OCI-LY7 (cell line): ENCODE results near the gene LAMC1. TPM values are rescaled to one million over a fixed set of nuclear protein-coding genes. Genes with fewer than 3 reads are reported as not detected.
"Not testable (repeated sequence)": the region's sequence is repeated elsewhere in the genome, so short reads cannot be mapped to it uniquely, and the experiment has no call there.

Experiments
- BruUV-seq: library from RNA; stranded (reverse); fragments of 400-500 nt; replicated peaks from 2 replicates; lab custom pipeline; 2021; lab: Mats Ljungman, UMichigan
- CTCF ChIA-PET: fragments of 300-600 bp; sonication (Branson Sonifier 250); formaldehyde crosslinking; loops from one replicate; lab custom pipeline; 2022; ENCODE audit warnings: antibody characterized with exemption; ENCODE audit not compliant: unreplicated experiment; lab: Charles Lee
- POLR2A ChIA-PET: fragments of 300-600 bp; sonication (Branson Sonifier 250); formaldehyde crosslinking; loops from one replicate; lab custom pipeline; 2022; ENCODE audit warnings: antibody characterized with exemption; lab: Charles Lee
- DNase-seq: peaks from one replicate; pipeline ENCODE4 v3.0.0-alpha.2; 2015; ENCODE audit warnings: low spot score
- H2AFZ ChIP-seq: fragments of 200-600 bp; sonication (generic), shearing (Covaris generic); 2 replicates; pipeline ENCODE4 v1.6.1; 2014; ENCODE audit warnings: mild to moderate bottlenecking, antibody characterized with exemption, low read length, moderate library complexity
- H3K27ac ChIP-seq: fragments of 200-600 bp; sonication (generic); 2 replicates; pipeline ENCODE4 v1.5.1; 2014; ENCODE audit warnings: mixed run types, low read depth, mild to moderate bottlenecking, moderate library complexity, low read length, inconsistent platforms; ENCODE audit not compliant: poor library complexity, severe bottlenecking
- H3K36me3 ChIP-seq: fragments of 200-600 bp; sonication (generic); 2 replicates; pipeline ENCODE4 v1.6.1; 2014; ENCODE audit warnings: mild to moderate bottlenecking, antibody characterized with exemption, low read length, moderate library complexity, mixed read lengths; ENCODE audit not compliant: insufficient read depth
- H3K4me1 ChIP-seq: fragments of 200-600 bp; sonication (generic); 2 replicates; pipeline ENCODE4 v1.5.1; 2014; ENCODE audit warnings: mild to moderate bottlenecking, low read length; ENCODE audit not compliant: insufficient read depth, poor library complexity, severe bottlenecking
- H3K4me2 ChIP-seq: fragments of 200-600 bp; sonication (generic); 2 replicates; pipeline ENCODE4 v1.6.1; 2014; ENCODE audit warnings: mild to moderate bottlenecking, low read length
- H3K4me3 ChIP-seq: fragments of 200-600 bp; sonication (generic); 2 replicates; pipeline ENCODE4 v1.5.1; 2014; ENCODE audit warnings: mild to moderate bottlenecking, low read depth, low read length; ENCODE audit not compliant: poor library complexity, severe bottlenecking
- H3K79me2 ChIP-seq: fragments of 200-600 bp; sonication (generic); 2 replicates; pipeline ENCODE4 v1.6.1; 2016; ENCODE audit warnings: low read depth, mild to moderate bottlenecking, low read length, moderate library complexity, mixed read lengths; ENCODE audit not compliant: insufficient read depth
- H3K9me2 ChIP-seq: fragments of 200-600 bp; sonication (generic); 2 replicates; pipeline ENCODE4 v1.6.1; 2016; ENCODE audit warnings: mild to moderate bottlenecking, low read length, mixed read lengths; ENCODE audit not compliant: insufficient read depth
- H3K9me3 ChIP-seq: fragments of 200-600 bp; sonication (generic); 2 replicates; pipeline ENCODE4 v1.6.1; 2014; ENCODE audit warnings: mild to moderate bottlenecking, mixed run types, low read length, mixed read lengths
- H4K20me1 ChIP-seq: fragments of 200-600 bp; sonication (generic); 2 replicates; pipeline ENCODE4 v1.6.1; 2014; ENCODE audit warnings: mild to moderate bottlenecking, antibody characterized with exemption, low read length, moderate library complexity, mixed read lengths; ENCODE audit not compliant: insufficient read depth
- EZH2phosphoT487 ChIP-seq: fragments of 200-600 bp; sonication (generic); IDR thresholded peaks from 2 replicates; pipeline ENCODE4 v1.6.1; 2018; ENCODE audit warnings: low read depth, borderline replicate concordance, mild to moderate bottlenecking, mixed run types, antibody characterized with exemption, low read length, moderate library complexity, mixed read lengths
- intact Hi-C: fragments of 100-400 bp; cut with micrococcal nuclease; formaldehyde crosslinking; loops from one replicate; pipeline ENCODE4 v1.10.0; 2022; ENCODE audit not compliant: unreplicated experiment
- total RNA-seq, 2 experiments: library from RNA; depleted of rRNA in 1 of 2; stranded (reverse); fragments of >200 nt in 1 of 2; shearing (Covaris generic) in 1 of 2; gene quantifications; 2 replicates each; pipeline ENCODE4 v1.2.3, GENCODE V29; 2014 to 2022
- TF ChIP-seq, protein P1 (sequence below): fragments of 200-600 bp; sonication (generic); conservative IDR thresholded peaks from 2 replicates; pipeline ENCODE4 v1.5.1; 2014; ENCODE audit warnings: mild to moderate bottlenecking, antibody characterized with exemption, low read length, moderate library complexity, mixed read lengths

Gene LAMC1
- total RNA-seq, 2 experiments from 2014 or later = 24.2 to 42.1 TPM

DNA sequence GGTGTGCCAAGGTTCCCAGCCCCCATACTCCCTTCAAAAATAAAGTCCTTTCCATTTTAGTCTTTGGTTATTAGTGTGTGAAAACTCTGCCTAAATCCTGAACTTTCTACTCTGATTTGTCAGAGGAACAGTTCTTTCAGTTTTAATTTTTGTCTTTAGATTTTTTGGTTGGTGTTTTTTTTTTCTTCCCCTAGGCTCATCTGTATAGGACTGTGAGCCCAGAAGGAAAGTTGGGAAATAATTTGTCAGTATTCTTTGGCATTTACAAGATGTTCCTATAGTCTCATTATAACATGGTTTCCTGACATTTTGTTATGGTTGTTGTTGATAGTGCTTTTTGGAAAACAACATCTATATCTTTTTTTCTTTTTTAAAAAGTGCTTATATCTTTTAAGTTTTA is 38.0 kb downstream of the LAMC1 start:
- no peak overlapping the region for H3K4me2 ChIP-seq
- DNase-seq = no peak
- H3K36me3 ChIP-seq = peaks cover 9% of the 10 kb centered on the region; the same call in 1 of the 2 replicates
- intact Hi-C loops = no loop called here
- CTCF ChIA-PET = no interaction called here
- no peaks in the 10 kb centered on the region for H3K9me2 ChIP-seq
- H3K4me1 ChIP-seq = peaks cover 10% of the 10 kb centered on the region
- H2AFZ ChIP-seq = no peak overlapping the region
- no peaks in the 10 kb centered on the region for H3K9me3 ChIP-seq
- H3K27ac ChIP-seq = no peak overlapping the region
- 0 out of 2 replicates have a peak, but pooled peaks cover 4% of the 10 kb centered on the region for H4K20me1 ChIP-seq
- TF ChIP-seq, protein P1, sequence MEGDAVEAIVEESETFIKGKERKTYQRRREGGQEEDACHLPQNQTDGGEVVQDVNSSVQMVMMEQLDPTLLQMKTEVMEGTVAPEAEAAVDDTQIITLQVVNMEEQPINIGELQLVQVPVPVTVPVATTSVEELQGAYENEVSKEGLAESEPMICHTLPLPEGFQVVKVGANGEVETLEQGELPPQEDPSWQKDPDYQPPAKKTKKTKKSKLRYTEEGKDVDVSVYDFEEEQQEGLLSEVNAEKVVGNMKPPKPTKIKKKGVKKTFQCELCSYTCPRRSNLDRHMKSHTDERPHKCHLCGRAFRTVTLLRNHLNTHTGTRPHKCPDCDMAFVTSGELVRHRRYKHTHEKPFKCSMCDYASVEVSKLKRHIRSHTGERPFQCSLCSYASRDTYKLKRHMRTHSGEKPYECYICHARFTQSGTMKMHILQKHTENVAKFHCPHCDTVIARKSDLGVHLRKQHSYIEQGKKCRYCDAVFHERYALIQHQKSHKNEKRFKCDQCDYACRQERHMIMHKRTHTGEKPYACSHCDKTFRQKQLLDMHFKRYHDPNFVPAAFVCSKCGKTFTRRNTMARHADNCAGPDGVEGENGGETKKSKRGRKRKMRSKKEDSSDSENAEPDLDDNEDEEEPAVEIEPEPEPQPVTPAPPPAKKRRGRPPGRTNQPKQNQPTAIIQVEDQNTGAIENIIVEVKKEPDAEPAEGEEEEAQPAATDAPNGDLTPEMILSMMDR = no peak
- no peak for TF ChIP-seq EZH2phosphoT487
- peaks cover 14% of the 10 kb centered on the region; the same call in 1 of the 2 replicates for H3K79me2 ChIP-seq
- POLR2A ChIA-PET = no interaction called here
- BruUV-seq = no TSS peak
- H3K4me3 ChIP-seq = no peak overlapping the region

DNA sequence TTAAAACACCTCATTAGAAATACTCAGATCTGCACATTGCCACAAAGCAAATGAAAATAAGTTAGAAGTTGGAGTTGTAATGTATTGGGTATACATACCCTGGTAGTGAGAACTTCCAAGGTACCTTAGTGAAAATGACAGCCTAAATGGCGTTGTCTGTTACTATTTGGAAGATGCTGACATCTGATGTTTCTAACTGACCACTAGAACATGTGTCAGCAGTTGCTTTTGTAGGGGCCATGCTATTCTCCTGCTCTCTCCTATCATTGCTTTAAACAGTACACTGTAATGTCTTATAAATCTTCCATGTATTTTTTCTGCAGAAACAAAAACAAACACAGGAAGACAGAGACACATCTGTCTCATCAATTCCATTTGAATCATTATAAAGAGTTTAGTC is 40.1 kb downstream of the LAMC1 start:
- intact Hi-C loops = no loop called here
- Histone ChIP-seq H3K36me3 (peaks cover 9% of the 10 kb centered on the region; the same call in 1 of the 2 replicates), H3K4me1 (peaks cover 5% of the 10 kb centered on the region), H3K27ac (no peak overlapping the region), H3K4me3 (no peak overlapping the region), H3K9me3 (no peaks in the 10 kb centered on the region), H4K20me1 (0 out of 2 replicates have a peak, but pooled peaks cover 4% of the 10 kb centered on the region), H3K9me2 (no peaks in the 10 kb centered on the region), H2AFZ (no peak overlapping the region), H3K4me2 (no peak overlapping the region), H3K79me2 (peaks cover 7% of the 10 kb centered on the region; the same call in 1 of the 2 replicates)
- ChIA-PET POLR2A (interaction anchor here (0.6 to 2.1 kb wide), 3 partner anchors 9 to 14 kb away, joined by 3 to 17 read pairs (median 7); no protein-coding TSS in a partner anchor), CTCF (interaction anchor here (0.6 kb wide), 1 partner anchor 36 kb away, joined by 3 read pairs; no protein-coding TSS in a partner anchor)
- TF ChIP-seq EZH2phosphoT487 = no peak
- TF ChIP-seq, protein P1 = no peak
- BruUV-seq = no TSS peak
- no peak for DNase-seq

DNA sequence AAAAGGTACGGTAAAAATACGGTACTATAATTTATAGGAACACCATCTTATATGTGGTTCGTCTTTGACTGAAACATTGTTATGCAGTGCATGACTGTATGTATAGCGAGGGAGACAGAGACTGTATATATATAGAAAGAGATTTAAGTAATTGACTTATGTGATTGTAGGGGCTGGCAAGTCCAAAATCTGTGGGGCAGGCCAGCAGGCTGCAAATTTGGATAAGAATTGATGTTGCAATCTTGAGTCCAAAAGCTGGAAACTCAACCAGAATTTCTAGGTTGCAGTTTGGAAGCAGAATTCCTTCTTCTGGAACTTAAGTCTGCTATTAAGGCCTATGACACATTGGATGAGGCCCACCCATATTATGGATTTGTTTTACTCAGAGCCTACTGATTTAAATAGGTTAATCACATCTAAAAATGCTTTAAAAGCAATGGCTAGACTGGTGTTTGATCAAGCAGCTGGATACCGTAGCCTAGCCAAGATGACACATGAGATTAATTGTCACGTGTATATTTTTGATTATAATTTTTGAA is 42.0 kb downstream of the LAMC1 start:
- H3K4me1 ChIP-seq = peaks cover 11% of the 10 kb centered on the region
- no peak overlapping the region for H3K4me2 ChIP-seq
- H3K79me2 ChIP-seq = peaks cover 7% of the 10 kb centered on the region; the same call in 1 of the 2 replicates
- POLR2A ChIA-PET = interaction anchor here (0.9 to 1.4 kb wide), 8 partner anchors 13 to 44 kb away, joined by 3 to 5 read pairs (median 4); no protein-coding TSS in a partner anchor
- BruUV-seq = no TSS peak
- intact Hi-C loops = no loop called here
- H4K20me1 ChIP-seq = no peaks in the 10 kb centered on the region
- CTCF ChIA-PET = no interaction called here
- H2AFZ ChIP-seq = no peak overlapping the region
- no peak for DNase-seq
- no peaks in the 10 kb centered on the region for H3K9me3 ChIP-seq
- H3K27ac ChIP-seq = no peak overlapping the region
- no peaks in the 10 kb centered on the region for H3K9me2 ChIP-seq
- H3K4me3 ChIP-seq = no peak overlapping the region
- H3K36me3 ChIP-seq = peaks cover 9% of the 10 kb centered on the region; the same call in 1 of the 2 replicates
- TF ChIP-seq, protein P1 = no peak
- no peak for TF ChIP-seq EZH2phosphoT487

DNA sequence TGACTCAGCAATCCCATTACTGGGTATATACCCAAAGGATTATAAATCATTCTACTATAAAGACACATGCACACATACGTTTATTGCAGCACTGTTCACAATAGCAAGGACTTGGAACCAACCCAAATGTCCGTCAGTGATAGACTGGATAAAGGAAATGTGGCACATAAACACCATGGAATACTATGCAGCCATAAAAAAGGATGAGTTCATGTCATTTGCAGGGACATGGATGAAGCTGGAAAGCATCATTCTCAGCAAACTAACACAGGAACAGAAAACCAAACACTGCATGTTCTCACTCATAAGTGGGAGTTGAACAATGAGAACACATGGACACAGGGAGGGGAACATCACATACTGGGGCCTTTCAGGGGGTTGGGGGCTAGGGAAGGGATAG is 43.2 kb downstream of the LAMC1 start:
- H3K79me2 ChIP-seq, H4K20me1 ChIP-seq: not testable (repeated sequence)

More for the DNA sequence above, 43.2 kb downstream of the LAMC1 start:
- H3K4me3 ChIP-seq, BruUV-seq, CTCF ChIA-PET, H3K4me2 ChIP-seq, H3K9me2 ChIP-seq, H2AFZ ChIP-seq, H3K9me3 ChIP-seq, intact Hi-C loops, H3K36me3 ChIP-seq, H3K27ac ChIP-seq, DNase-seq: not testable (repeated sequence)
- POLR2A ChIA-PET = interaction anchor here (1.1 to 1.4 kb wide), 5 partner anchors 12 to 43 kb away, joined by 3 to 5 read pairs (median 4); no protein-coding TSS in a partner anchor
- peaks cover 23% of the 10 kb centered on the region for H3K4me1 ChIP-seq
